A673 (cell line): ENCODE results near the gene EMCN. TPM values are rescaled to one million over a fixed set of nuclear protein-coding genes. Genes with fewer than 3 reads are reported as not detected.
A peak's percentile ranks its signal among the peaks of the same experiment; 100 is the strongest.

ENCODE experiments used
- Bru-seq: library from RNA; stranded (reverse); fragments of 400-500 nt; gene quantifications from one replicate; lab custom pipeline; 2021; lab: Mats Ljungman, UMichigan
- BruChase-seq, 2 experiments: library from RNA; stranded (reverse); fragments of 400-500 nt; gene quantifications; one replicate each; lab custom pipeline; 2021; lab: Mats Ljungman, UMichigan
- BruUV-seq: library from RNA; stranded (reverse); fragments of 400-500 nt; replicated peaks from 2 replicates; lab custom pipeline; 2021; lab: Mats Ljungman, UMichigan
- CTCF ChIA-PET: fragments of 300-600 bp; sonication (Branson Sonifier 250); formaldehyde crosslinking; loops from one replicate; lab custom pipeline; 2022; ENCODE audit warnings: antibody characterized with exemption; lab: Charles Lee
- POLR2A ChIA-PET: fragments of 300-600 bp; sonication (Branson Sonifier 250); formaldehyde crosslinking; loops from one replicate; lab custom pipeline; 2022; ENCODE audit warnings: antibody characterized with exemption; ENCODE audit not compliant: low non-redundant PET; lab: Charles Lee
- DNase-seq: peaks from one replicate; pipeline ENCODE4 v3.0.0-alpha.2; 2015; ENCODE audit warnings: low spot score
- H3K27ac ChIP-seq: fragments of 200-600 bp; sonication (generic); 2 replicates; pipeline ENCODE4 v1.5.1; 2016; ENCODE audit warnings: mixed run types, low read depth, mild to moderate bottlenecking, mixed read lengths, antibody characterized with exemption, low read length; ENCODE audit not compliant: poor library complexity, severe bottlenecking
- H3K27me3 ChIP-seq: fragments of 200-600 bp; sonication (generic); replicated peaks from 2 replicates; pipeline ENCODE4 v1.6.1; 2017; ENCODE audit warnings: mixed run types, low read depth, mild to moderate bottlenecking, mixed read lengths, antibody characterized with exemption, low read length; ENCODE audit not compliant: insufficient read depth, poor library complexity
- H3K36me3 ChIP-seq: fragments of 200-600 bp; sonication (generic); 2 replicates; pipeline ENCODE4 v1.6.1; 2016; ENCODE audit warnings: mixed run types, mild to moderate bottlenecking, mixed read lengths, antibody characterized with exemption, low read length; ENCODE audit not compliant: insufficient read depth, poor library complexity, severe bottlenecking
- H3K4me1 ChIP-seq: fragments of 200-600 bp; sonication (generic); 2 replicates; pipeline ENCODE4 v1.6.1; 2017; ENCODE audit warnings: mixed run types, mild to moderate bottlenecking, mixed read lengths, antibody characterized with exemption, low read length; ENCODE audit not compliant: insufficient read depth, poor library complexity, severe bottlenecking
- H3K4me3 ChIP-seq: fragments of 200-600 bp; sonication (generic); 2 replicates; pipeline ENCODE4 v1.5.1; 2016; ENCODE audit warnings: low read depth, mixed run types, mild to moderate bottlenecking, mixed read lengths, low read length; ENCODE audit not compliant: poor library complexity, severe bottlenecking
- H3K9me3 ChIP-seq: fragments of 200-600 bp; sonication (generic); 2 replicates; pipeline ENCODE4 v1.6.1; 2016; ENCODE audit warnings: mixed run types, low read depth, mild to moderate bottlenecking, mixed read lengths, antibody characterized with exemption, low read length; ENCODE audit not compliant: poor library complexity, severe bottlenecking
- CTCF ChIP-seq: fragments of 300-800, 200-600 bp; sonication (generic); conservative IDR thresholded peaks from 2 replicates; pipeline ENCODE4 v1.5.1; 2017; ENCODE audit warnings: low read depth, mild to moderate bottlenecking, antibody characterized with exemption, low read length, moderate library complexity, mixed read lengths
- EZH2 ChIP-seq: fragments of 200-600 bp; sonication (generic); IDR thresholded peaks from 2 replicates; pipeline ENCODE4 v1.6.1; 2017; ENCODE audit warnings: borderline replicate concordance, low read depth, mild to moderate bottlenecking, mixed read lengths, antibody characterized with exemption, low read length; ENCODE audit not compliant: poor library complexity, severe bottlenecking
- intact Hi-C: fragments of 100-400 bp; cut with micrococcal nuclease; formaldehyde crosslinking; loops from one replicate; pipeline ENCODE4 v1.10.0; 2022; ENCODE audit not compliant: unreplicated experiment
- long read RNA-seq: library from polyadenylated mRNA; stranded (forward); transcript quantifications from one replicate; pipeline ENCODE4 v2.0.0, GENCODE V29; 2022
- total RNA-seq: library from RNA; stranded (reverse); gene quantifications from 2 replicates; pipeline ENCODE4 v1.2.3, GENCODE V29; 2021

Gene EMCN, protein sequence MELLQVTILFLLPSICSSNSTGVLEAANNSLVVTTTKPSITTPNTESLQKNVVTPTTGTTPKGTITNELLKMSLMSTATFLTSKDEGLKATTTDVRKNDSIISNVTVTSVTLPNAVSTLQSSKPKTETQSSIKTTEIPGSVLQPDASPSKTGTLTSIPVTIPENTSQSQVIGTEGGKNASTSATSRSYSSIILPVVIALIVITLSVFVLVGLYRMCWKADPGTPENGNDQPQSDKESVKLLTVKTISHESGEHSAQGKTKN
- total RNA-seq (7.8 and 7.9 TPM in 2 replicates), Bru-seq, nascent RNA (percentile 46 among the genes with signal in this experiment), BruChase-seq, experiment 1, labeled RNA remaining after a 2-hour chase (percentile 41 among the genes with signal in this experiment), BruChase-seq, experiment 2, labeled RNA remaining after a 6-hour chase (percentile 38 among the genes with signal in this experiment)
- long read RNA-seq, full-length matches to known transcripts = 11 of 12 reads
- long read RNA-seq, partial matches to known transcripts = 1 of 12 reads
- long read RNA-seq, other reads (novel, unspliced or antisense) = 0 of 12 reads

DNA sequence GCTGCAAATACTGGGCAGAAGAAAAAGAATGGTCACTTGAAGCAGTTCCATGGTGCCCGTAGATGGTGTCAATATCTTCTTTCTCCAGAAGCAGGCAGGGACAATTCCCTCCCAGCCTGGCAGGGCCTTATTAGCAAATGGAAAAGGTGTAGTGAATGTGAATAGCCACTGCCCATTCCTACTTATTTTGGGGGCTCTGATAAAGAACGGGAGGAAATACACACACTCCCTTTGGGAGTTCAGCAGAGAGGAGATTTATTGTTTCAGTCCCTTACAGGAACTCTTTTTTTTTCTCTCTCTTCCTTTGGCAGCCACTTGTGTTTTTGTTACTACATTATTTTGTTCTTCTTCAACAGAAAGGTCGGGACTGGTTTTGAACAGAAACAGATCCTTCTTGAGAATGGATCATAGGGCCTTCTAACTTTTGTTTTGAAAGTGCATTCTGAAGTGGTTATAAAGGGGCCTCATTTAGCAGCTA is at the start of gene EMCN:
TSS of gene EMCN (minus strand) at position 159 of the 478 bp plus-strand sequence. CDS start at position 51, 108 bp downstream.
- TF ChIP-seq EZH2 (no peak), CTCF (no peak)
- H3K36me3 ChIP-seq = no peaks in the 10 kb centered on the region
- intact Hi-C loops = loop anchor here (10.0 kb wide), 1 partner anchor 217 kb away; no protein-coding TSS in a partner anchor
- no peaks in the 10 kb centered on the region for H3K9me3 ChIP-seq
- peak within 1 kb of the TSS; percentile 33 for H3K4me3 ChIP-seq
- H3K4me1 ChIP-seq = peaks cover 24% of the 10 kb centered on the region
- no peaks in the 10 kb centered on the region for H3K27me3 ChIP-seq
- peak; percentile 51 for DNase-seq
- no TSS peak for BruUV-seq
- ChIA-PET POLR2A (no interaction called here), CTCF (no interaction called here)
- peak within 1 kb of the TSS; percentile 76 for H3K27ac ChIP-seq

DNA sequence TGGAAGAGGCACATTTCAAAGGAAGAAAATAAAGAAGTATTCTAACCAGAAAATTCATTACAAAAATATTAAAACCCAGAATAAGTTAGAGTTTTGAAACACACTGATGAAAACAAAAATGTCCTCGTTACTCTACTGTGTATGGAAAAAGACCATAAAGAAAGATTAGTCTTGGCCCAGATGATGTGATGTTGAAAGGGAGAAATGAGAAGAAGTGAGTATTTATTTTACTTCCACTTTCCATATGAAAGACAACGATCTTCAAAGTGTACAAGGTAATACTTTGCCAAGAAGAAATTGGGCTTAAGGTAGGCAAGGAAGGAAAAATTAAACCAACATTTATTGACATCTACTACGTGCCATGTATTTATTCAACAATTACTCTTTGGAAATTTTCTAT is 48.6 kb upstream of the EMCN start:
- H3K27me3 ChIP-seq = no peaks in the 10 kb centered on the region
- intact Hi-C loops = no loop called here
- no peak for TF ChIP-seq EZH2
- TF ChIP-seq CTCF = no peak
- H3K4me1 ChIP-seq = no peaks in the 10 kb centered on the region
- H3K27ac ChIP-seq = no peak overlapping the region
- H3K36me3 ChIP-seq = no peaks in the 10 kb centered on the region
- CTCF ChIA-PET = no interaction called here
- BruUV-seq = no TSS peak
- no peaks in the 10 kb centered on the region for H3K9me3 ChIP-seq
- POLR2A ChIA-PET = interaction anchor here (0.7 kb wide), 2 partner anchors 628 to 1595 kb away, joined by 3 to 6 read pairs; no protein-coding TSS in a partner anchor
- no peak overlapping the region for H3K4me3 ChIP-seq
- DNase-seq = no peak

- intact Hi-C loops = no loop called here
- no peaks in the 10 kb centered on the region for H3K36me3 ChIP-seq
- no peaks in the 10 kb centered on the region for H3K27me3 ChIP-seq
- CTCF ChIA-PET = no interaction called here
- no peak for TF ChIP-seq CTCF
- TF ChIP-seq EZH2 = no peak
- BruUV-seq = no TSS peak
- POLR2A ChIA-PET = no interaction called here
- no peak overlapping the region for H3K4me3 ChIP-seq
- no peak for DNase-seq
- peaks cover 3% of the 10 kb centered on the region for H3K9me3 ChIP-seq
- no peaks in the 10 kb centered on the region for H3K4me1 ChIP-seq
- no peak overlapping the region for H3K27ac ChIP-seq
These were observed 39.5 kb upstream of the EMCN start for GRCh38 chr4:100557306-100557705.
